OCI-LY3 (cell line): Measurements from ENCODE around the gene LYRM9.

Experiments
- CTCF ChIP-seq: fragments of 200-600, 300-600 bp; sonication (generic); IDR thresholded peaks from 2 replicates; pipeline ENCODE4 v1.5.1; 2014; ENCODE audit warnings: antibody characterized with exemption, low read length, low read depth
- EZH2phosphoT487 ChIP-seq: fragments of 200-600 bp; shearing (Covaris generic); IDR thresholded peaks from 2 replicates; pipeline ENCODE4 v1.6.1; 2018; ENCODE audit warnings: antibody characterized with exemption, mixed run types, low read depth

- TF ChIP-seq CTCF (no peak), EZH2phosphoT487 (no peak)
These were observed 5.1 kb downstream of the LYRM9 start for GRCh38 chr17:27888067-27888466.
